T47D (cell line): ENCODE data around the gene EPN2.

Experiments used
- DNase-seq, 2 experiments: peaks; one replicate each; pipeline versions ENCODE4 v3.0.0 to v3.0.0-alpha.2; 2011 to 2012; ENCODE audit warnings: low read depth in 1 of 2, low spot score in 1 of 2
- JUND ChIP-seq: IDR thresholded peaks from 2 replicates; pipeline ENCODE4 v1.6.1; 2012; ENCODE audit warnings: low read depth
- in situ Hi-C: cut with HindIII; loops from 2 replicates; pipeline ENCODE4 v1.10.0; 2016; ENCODE audit warnings: low sequenced_read_pairs, low pct_unique_long_range_greater_than_20kb

EPN2 gene

GRCh38 chr17:19249681-19250080, 12.5 kb downstream of the EPN2 start:
- DNase-seq: no peak
- in situ Hi-C loops: no loop called here
- no peak for TF ChIP-seq JUND

GRCh38 chr17:19250421-19251173, 13.4 kb downstream of the EPN2 start:
- no peak for DNase-seq
- no peak for TF ChIP-seq JUND
- in situ Hi-C loops: no loop called here

- DNase-seq: no peak
- in situ Hi-C loops: no loop called here
- no peak for TF ChIP-seq JUND
Measured at GRCh38 chr17:19253112-19253511, 15.9 kb downstream of the EPN2 start.

GRCh38 chr17:19254651-19255050, 17.5 kb downstream of the EPN2 start:
- DNase-seq: no peak

GRCh38 chr17:19255279-19255678, 18.1 kb downstream of the EPN2 start:
- TF ChIP-seq JUND: no peak
- in situ Hi-C loops: no loop called here
- DNase-seq: no peak

More at GRCh38 chr17:19254651-19255050, 17.5 kb downstream of the EPN2 start:
- in situ Hi-C loops: no loop called here
- no peak for TF ChIP-seq JUND

- in situ Hi-C loops: no loop called here
- no peak for TF ChIP-seq JUND
- no peak for DNase-seq
Measured at GRCh38 chr17:19258371-19258770, 21.2 kb downstream of the EPN2 start.

- in situ Hi-C loops: no loop called here
- no peak for DNase-seq
- no peak for TF ChIP-seq JUND
Measured at GRCh38 chr17:19260958-19261357, 23.8 kb downstream of the EPN2 start.

- no peak for TF ChIP-seq JUND
- no peak for DNase-seq
- in situ Hi-C loops: no loop called here
Measured at GRCh38 chr17:19261426-19261825, 24.3 kb downstream of the EPN2 start.

- in situ Hi-C loops: no loop called here
- TF ChIP-seq JUND: no peak
- DNase-seq: peak in 1 of 2 experiments; percentile 72
Measured at GRCh38 chr17:19262650-19263631, 25.8 kb downstream of the EPN2 start.

- in situ Hi-C loops: no loop called here
- DNase-seq: no peak
- no peak for TF ChIP-seq JUND
Measured at GRCh38 chr17:19263641-19264051, 26.5 kb downstream of the EPN2 start.

GRCh38 chr17:19264268-19264667, 27.1 kb downstream of the EPN2 start:
- in situ Hi-C loops: no loop called here
- DNase-seq: no peak
- TF ChIP-seq JUND: no peak

- DNase-seq: no peak
- in situ Hi-C loops: no loop called here
- TF ChIP-seq JUND: no peak
Measured at GRCh38 chr17:19264681-19265080, 27.5 kb downstream of the EPN2 start.

- in situ Hi-C loops: no loop called here
- TF ChIP-seq JUND: no peak
- DNase-seq: no peak
Measured at GRCh38 chr17:19265755-19266154, 28.6 kb downstream of the EPN2 start.
